Activated gamma-delta T cell treated with Interleukin-2 at 50 U/mL for 16 hours (primary cell): ENCODE measurements around the gene CYP1B1.

Experiments
- DNase-seq: peaks from one replicate; pipeline ENCODE4 v3.0.0-alpha.2; 2020

Gene CYP1B1

GRCh38 chr2:38074764-38075506 lies 1.0 kb downstream of the CYP1B1 start:
- no peak for DNase-seq

DNA sequence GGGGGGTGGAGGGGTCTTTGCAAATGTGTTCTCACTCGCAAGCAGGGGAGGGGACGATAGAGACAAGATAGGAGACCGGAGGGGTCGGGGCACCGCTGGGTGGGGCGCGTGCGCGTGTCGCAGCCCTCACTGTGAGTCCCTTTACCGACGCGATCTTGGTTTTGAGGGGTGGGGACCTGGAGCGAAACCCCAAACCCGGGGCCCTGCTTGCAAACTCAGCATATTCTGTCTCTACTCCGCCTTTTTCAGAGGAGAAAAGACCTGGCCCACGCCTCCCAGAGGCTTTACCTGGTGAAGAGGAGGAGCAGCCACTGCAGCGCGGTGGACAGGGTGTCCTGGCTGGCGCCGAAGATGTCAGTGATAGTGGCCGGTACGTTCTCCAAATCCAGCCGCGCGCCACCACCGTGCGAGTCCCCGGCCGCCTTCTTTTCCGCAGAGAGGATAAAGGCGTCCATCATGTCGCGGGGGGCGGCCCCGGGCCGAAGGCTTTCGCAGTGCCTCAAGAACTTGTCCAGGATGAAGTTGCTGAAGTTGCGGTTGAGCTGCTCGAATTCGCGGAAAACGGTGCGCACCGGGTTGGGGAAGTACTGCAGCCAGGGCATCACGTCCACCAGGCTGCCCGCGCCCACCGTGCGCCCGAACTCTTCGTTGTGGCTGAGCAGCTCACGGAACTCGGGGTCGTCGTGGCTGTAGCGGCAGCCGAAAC lies 1.7 kb downstream of the CYP1B1 start:
- DNase-seq = no peak

DNA sequence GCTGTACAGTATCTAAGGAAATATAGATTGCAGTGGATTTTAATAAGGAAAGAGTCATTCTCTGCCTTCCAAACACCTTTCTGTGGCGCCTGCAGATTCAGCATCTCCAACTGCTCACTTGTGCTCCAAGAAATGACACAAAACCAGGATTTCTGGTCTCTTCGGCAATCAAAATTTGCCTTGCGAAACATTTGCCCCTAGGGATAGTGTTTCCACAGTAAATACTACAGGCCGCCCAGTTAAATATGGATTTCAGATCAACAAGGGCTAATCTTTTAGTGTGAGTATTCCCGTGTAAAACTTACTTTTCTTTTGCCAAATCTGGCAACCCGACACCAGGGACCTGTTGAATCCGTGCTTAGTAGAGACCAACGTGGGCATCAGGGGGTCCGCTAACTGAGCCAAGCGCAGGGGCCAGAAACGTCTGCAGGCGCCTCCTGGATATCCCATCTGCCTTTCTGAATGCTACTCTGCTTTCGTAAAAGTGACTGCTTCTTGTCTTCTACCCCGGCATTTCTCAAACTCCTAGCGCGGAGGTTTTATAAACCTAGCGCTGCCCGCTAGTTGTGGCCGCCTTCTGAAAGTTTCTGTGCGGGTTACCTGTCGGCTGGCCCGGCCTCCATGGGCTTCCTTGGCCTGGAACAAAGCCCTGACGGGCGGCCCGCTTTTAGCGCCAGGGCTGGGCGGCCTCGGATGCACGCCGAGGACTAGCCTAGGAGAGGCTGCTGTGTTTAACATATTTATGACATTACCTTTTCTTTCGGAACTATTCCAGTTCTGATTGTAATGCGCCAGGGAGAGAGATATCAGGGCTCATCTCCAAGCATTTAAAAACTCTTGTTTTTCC lies 2.5 kb downstream of the CYP1B1 start:
- no peak for DNase-seq

DNA sequence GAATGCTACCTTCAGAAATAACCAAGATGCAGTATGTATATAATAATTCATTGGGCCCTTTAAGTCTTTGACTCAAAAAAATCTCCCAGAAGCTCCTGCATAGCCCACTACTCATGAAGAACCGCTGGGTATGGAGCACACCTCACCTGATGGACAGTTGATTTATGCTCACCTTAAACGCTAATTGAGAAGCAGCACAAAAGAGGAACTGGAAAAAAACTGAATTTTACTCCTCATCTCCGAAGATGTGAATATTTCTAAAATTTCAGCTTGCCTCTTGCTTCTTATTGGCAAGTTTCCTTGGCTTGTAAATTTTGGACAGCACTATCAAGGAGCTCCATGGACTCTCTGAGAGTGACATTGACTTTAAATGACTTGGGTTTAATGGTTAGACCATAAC lies 5.5 kb downstream of the CYP1B1 start:
- DNase-seq = no peak

DNA sequence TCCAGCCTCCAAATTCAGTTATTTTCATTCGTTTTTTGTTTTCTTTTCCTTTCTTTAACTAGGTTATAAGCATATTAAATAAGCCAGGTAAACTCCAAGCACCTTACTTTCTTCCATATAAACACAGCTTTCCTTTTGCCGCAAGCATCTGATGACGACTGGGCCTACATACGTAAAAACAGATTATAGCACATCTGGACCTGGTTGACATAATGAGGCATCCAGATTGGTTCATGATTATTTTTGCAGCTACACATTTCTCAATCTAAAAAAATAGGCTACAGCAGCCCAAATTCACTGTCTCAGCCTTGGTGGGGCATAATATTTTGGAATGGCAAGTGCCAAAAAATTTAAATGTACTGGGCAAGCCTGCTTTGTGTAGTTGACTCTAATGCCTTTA lies 7.7 kb downstream of the CYP1B1 start:
- no peak for DNase-seq

GRCh38 chr2:38066421-38067115 lies 9.4 kb downstream of the CYP1B1 start:
- DNase-seq = no peak

GRCh38 chr2:38065502-38066135 lies 10.3 kb downstream of the CYP1B1 start:
- no peak for DNase-seq

DNA sequence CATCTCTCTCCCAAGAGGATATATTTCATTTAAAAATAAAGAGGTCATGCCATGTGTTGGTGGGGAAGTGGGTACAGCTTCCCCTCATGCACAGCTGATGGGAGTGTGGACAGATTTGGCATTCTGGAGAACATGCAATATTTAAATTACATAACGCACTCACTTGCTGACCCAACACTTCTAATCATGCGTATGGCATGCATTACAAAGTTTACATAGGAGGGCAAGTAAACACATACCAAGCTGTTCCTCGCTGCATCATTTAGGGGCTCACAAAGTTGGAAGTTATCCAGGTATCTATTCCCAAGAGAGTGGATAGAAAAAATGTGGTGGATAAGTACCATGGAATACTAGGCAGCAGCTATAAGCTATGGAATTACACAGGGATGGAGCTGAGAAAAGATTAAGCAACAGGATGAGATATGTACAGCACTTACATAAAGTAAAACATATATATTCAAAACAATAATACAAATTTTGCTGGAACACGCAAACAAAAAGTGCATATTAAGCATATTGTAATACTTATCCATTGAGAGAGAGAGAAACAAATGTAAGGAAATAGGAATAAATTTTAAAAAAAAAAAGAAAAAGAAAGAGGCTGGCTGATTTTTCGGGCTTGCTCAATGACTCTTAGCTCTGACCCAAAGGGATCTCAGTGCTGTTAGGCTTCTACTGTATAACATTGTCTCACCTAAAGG lies 11.0 kb downstream of the CYP1B1 start:
- DNase-seq = no peak

DNA sequence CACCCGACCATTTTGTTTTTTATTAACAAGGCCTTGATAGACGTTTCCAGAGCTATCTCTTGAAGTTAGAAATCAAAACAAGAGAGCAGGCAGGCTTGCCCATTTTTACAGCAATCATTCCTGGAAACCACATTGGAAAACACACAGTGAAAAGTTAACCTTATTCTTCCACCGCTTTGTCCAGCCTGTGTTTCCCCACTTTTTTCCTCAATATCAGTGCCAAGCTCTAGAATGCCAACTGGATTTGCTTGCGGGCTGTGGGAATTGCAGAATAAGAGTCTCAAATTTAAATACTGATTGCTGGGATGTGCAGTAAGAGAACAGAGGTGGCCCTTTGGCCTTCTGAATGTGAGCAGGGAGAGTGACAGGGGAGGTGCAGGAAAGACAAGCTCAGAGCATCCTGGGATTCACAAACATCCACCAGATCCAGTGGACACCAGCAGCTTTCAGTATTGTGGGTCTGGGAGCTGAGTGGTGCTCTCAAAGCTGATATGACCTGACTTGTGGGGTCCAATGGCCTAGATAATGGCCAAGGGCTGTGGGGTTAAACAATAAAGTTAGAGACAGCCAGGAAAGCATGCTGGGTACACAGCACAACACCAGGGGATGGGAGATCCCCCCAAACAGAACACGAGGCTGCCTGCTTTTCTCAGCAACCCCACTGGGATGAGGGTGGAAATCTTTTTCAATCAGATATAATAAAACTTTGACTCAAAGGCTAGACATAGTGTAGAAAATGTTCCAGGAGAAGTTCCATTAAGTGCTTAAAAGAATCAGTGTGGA lies 15.5 kb downstream of the CYP1B1 start:
- no peak for DNase-seq

GRCh38 chr2:38057651-38058410 lies 18.1 kb downstream of the CYP1B1 start:
- no peak for DNase-seq

- DNase-seq = no peak
Observed at GRCh38 chr2:38056216-38056615, 19.7 kb downstream of the CYP1B1 start.

GRCh38 chr2:38045811-38046210 lies 30.1 kb downstream of the CYP1B1 start:
- DNase-seq = no peak

- DNase-seq = no peak
Observed at GRCh38 chr2:38039121-38039910, 36.6 kb downstream of the CYP1B1 start.

GRCh38 chr2:38038682-38039081 lies 37.3 kb downstream of the CYP1B1 start:
- no peak for DNase-seq

- DNase-seq = no peak
Observed at GRCh38 chr2:38037757-38038621, 38.0 kb downstream of the CYP1B1 start.

- DNase-seq = no peak
Observed at GRCh38 chr2:38037325-38037724, 38.6 kb downstream of the CYP1B1 start.

DNA sequence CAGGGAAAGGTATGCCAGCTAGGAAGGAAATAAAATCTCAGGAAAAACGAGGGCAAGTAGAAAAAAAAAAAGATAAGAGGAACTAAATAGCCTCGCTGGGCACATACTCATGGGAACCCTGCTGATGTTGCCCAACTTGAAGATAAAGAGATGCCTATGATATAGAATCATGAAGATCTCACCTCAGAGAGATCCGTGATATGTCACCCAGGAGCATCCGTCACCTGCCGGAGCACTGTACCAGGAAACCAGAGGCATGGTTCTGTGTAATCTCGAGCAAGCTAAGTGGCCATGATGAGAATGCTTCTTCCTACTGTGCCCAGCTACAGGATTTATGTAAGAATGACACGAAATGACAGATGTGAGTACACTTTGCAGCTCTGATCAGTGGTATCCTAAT lies 40.0 kb downstream of the CYP1B1 start:
- DNase-seq = no peak

GRCh38 chr2:38033646-38034045 lies 42.3 kb downstream of the CYP1B1 start:
- no peak for DNase-seq
